Hypothalamus (tissue), 51 donors: Measurements from ENCODE around the gene NMNAT3.
A peak's percentile ranks its signal among the peaks of the same experiment; 100 is the strongest.

Source experiments
- DNase-seq, 51 donors: peaks; one replicate each; lab custom pipeline; 2025; lab: John Stamatoyannopoulos, UW

The NMNAT3 gene

GRCh38 chr3:139552632-139553365, 125.0 kb downstream of the NMNAT3 start:
- peak in 1 of 51 donors; percentile 32 for DNase-seq

GRCh38 chr3:139548801-139549200, 129.0 kb downstream of the NMNAT3 start:
- no peak for DNase-seq

GRCh38 chr3:139547666-139548065, 130.1 kb downstream of the NMNAT3 start:
- no peak for DNase-seq

GRCh38 chr3:139546772-139547171, 131.0 kb downstream of the NMNAT3 start:
- no peak for DNase-seq

GRCh38 chr3:139541532-139542288, 136.1 kb downstream of the NMNAT3 start:
- no peak for DNase-seq

GRCh38 chr3:139540651-139541531, 136.9 kb downstream of the NMNAT3 start:
- peak in 38 of 51 donors; percentile 12 to 84 (median 47) for DNase-seq

- DNase-seq: peak in 36 of 51 donors; percentile 12 to 72 (median 46)
Measured at GRCh38 chr3:139538733-139539132, 139.0 kb downstream of the NMNAT3 start.

GRCh38 chr3:139537795-139538621, 139.8 kb downstream of the NMNAT3 start:
- no peak for DNase-seq

GRCh38 chr3:139537361-139537760, 140.4 kb downstream of the NMNAT3 start:
- DNase-seq: peak in 1 of 51 donors; percentile 6

GRCh38 chr3:139534992-139535879, 142.5 kb downstream of the NMNAT3 start:
- DNase-seq: peak in 34 of 51 donors; percentile 10 to 75 (median 28)

- peak in 7 of 51 donors; percentile 5 to 65 (median 26) for DNase-seq
Measured at GRCh38 chr3:139534455-139534812, 143.3 kb downstream of the NMNAT3 start.

GRCh38 chr3:139533781-139534454, 143.9 kb downstream of the NMNAT3 start:
- peak in 23 of 51 donors; percentile 4 to 63 (median 21) for DNase-seq

GRCh38 chr3:139532976-139533375, 144.8 kb downstream of the NMNAT3 start:
- peak in 41 of 51 donors; percentile 7 to 78 (median 34) for DNase-seq

- DNase-seq: no peak
Measured at GRCh38 chr3:139530717-139531116, 147.1 kb downstream of the NMNAT3 start.

- DNase-seq: no peak
Measured at GRCh38 chr3:139529662-139530061, 148.1 kb downstream of the NMNAT3 start.

GRCh38 chr3:139528924-139529323, 148.8 kb downstream of the NMNAT3 start:
- no peak for DNase-seq

GRCh38 chr3:139528281-139528680, 149.5 kb downstream of the NMNAT3 start:
- no peak for DNase-seq

- no peak for DNase-seq
Measured at GRCh38 chr3:139527265-139527664, 150.5 kb downstream of the NMNAT3 start.
